Duodenal mucosa (tissue), 2 donors: ENCODE results near the gene METTL21A.

ENCODE experiments used
- H3K27ac ChIP-seq: one replicate; pipeline ENCODE4 v1.7.0; 2013; ENCODE audit warnings: low read depth, low read length
- H3K27me3 ChIP-seq, 2 donors: one replicate each; pipeline ENCODE4 v1.7.0; 2013; ENCODE audit warnings: low read length in 2 of 2, control low read depth in 1 of 2; ENCODE audit not compliant: insufficient read depth in 2 of 2, control insufficient read depth in 1 of 2
- H3K36me3 ChIP-seq, 2 donors: one replicate each; pipeline ENCODE4 v1.7.0; 2013; ENCODE audit warnings: low read length in 2 of 2, control low read depth in 1 of 2; ENCODE audit not compliant: insufficient read depth in 2 of 2, control insufficient read depth in 1 of 2
- H3K4me1 ChIP-seq, 2 donors: one replicate each; pipeline ENCODE4 v1.7.0; 2013; ENCODE audit warnings: low read length in 2 of 2, control low read depth in 1 of 2; ENCODE audit not compliant: insufficient read depth in 2 of 2, control insufficient read depth in 1 of 2
- H3K4me3 ChIP-seq, 2 donors: one replicate each; pipeline ENCODE4 v1.7.0; 2013; ENCODE audit warnings: low read length in 2 of 2, low read depth in 1 of 2
- H3K9ac ChIP-seq, 2 donors: one replicate each; pipeline ENCODE4 v1.7.0; 2013; ENCODE audit warnings: low read length in 2 of 2, low read depth in 1 of 2
- H3K9me3 ChIP-seq, 2 donors: one replicate each; pipeline ENCODE4 v1.7.0; 2013; ENCODE audit warnings: low read length in 2 of 2, control low read depth in 1 of 2; ENCODE audit not compliant: control insufficient read depth in 1 of 2

The METTL21A gene

GRCh38 chr2:207625014-207625907 is at the start of gene METTL21A:
Gene METTL21A, minus strand, starts transcription at chr2:207625394. Its CDS starts 1,019 bp downstream, at chr2:207624375.
- Histone ChIP-seq H3K9ac (peak within 1 kb of the TSS; percentile 85 to 99), H3K36me3 (peaks cover 0 to 15% of the 10 kb centered on the region in 2 donors), H3K27me3 (no peaks in the 10 kb centered on the region), H3K9me3 (no peaks in the 10 kb centered on the region), H3K27ac (peak within 1 kb of the TSS; percentile 93), H3K4me1 (peaks cover 11 to 18% of the 10 kb centered on the region in 2 donors), H3K4me3 (peak within 1 kb of the TSS; percentile 95 to 97)

GRCh38 chr2:207674826-207675225 is 49.6 kb upstream of the METTL21A start:
- H3K9me3 ChIP-seq: no peaks in the 10 kb centered on the region

GRCh38 chr2:207674266-207674774 is 49.1 kb upstream of the METTL21A start:
- no peaks in the 10 kb centered on the region for H3K9me3 ChIP-seq
- H3K4me1 ChIP-seq: no peaks in the 10 kb centered on the region
- H3K36me3 ChIP-seq: no peaks in the 10 kb centered on the region
- H3K9ac ChIP-seq: no peak overlapping the region
- H3K27ac ChIP-seq: no peak overlapping the region
- no peak overlapping the region for H3K4me3 ChIP-seq
- no peaks in the 10 kb centered on the region for H3K27me3 ChIP-seq

More at GRCh38 chr2:207674826-207675225, 49.6 kb upstream of the METTL21A start:
- Histone ChIP-seq H3K27me3 (no peaks in the 10 kb centered on the region), H3K36me3 (no peaks in the 10 kb centered on the region), H3K4me1 (no peaks in the 10 kb centered on the region), H3K4me3 (no peak overlapping the region), H3K9ac (no peak overlapping the region), H3K27ac (no peak overlapping the region)

GRCh38 chr2:207673431-207673830 is 48.2 kb upstream of the METTL21A start:
- H3K36me3 ChIP-seq: no peaks in the 10 kb centered on the region
- no peak overlapping the region for H3K27ac ChIP-seq
- H3K9me3 ChIP-seq: no peaks in the 10 kb centered on the region
- no peak overlapping the region for H3K9ac ChIP-seq
- no peak overlapping the region for H3K4me3 ChIP-seq
- H3K27me3 ChIP-seq: no peaks in the 10 kb centered on the region
- no peaks in the 10 kb centered on the region for H3K4me1 ChIP-seq

- Histone ChIP-seq H3K27ac (no peak overlapping the region), H3K9ac (no peak overlapping the region), H3K4me1 (no peaks in the 10 kb centered on the region), H3K36me3 (no peaks in the 10 kb centered on the region), H3K27me3 (no peaks in the 10 kb centered on the region), H3K4me3 (no peak overlapping the region), H3K9me3 (no peaks in the 10 kb centered on the region)
Observed at GRCh38 chr2:207670887-207671286, 45.7 kb upstream of the METTL21A start.

- Histone ChIP-seq H3K27me3 (no peaks in the 10 kb centered on the region), H3K9ac (no peak overlapping the region), H3K4me3 (no peak overlapping the region), H3K9me3 (no peaks in the 10 kb centered on the region), H3K4me1 (no peaks in the 10 kb centered on the region), H3K27ac (no peak overlapping the region), H3K36me3 (no peaks in the 10 kb centered on the region)
Observed at GRCh38 chr2:207663870-207664545, 38.8 kb upstream of the METTL21A start.

GRCh38 chr2:207662203-207662602 is 37.0 kb upstream of the METTL21A start:
- Histone ChIP-seq H3K27ac (no peak overlapping the region), H3K9ac (no peak overlapping the region), H3K9me3 (no peaks in the 10 kb centered on the region), H3K36me3 (no peaks in the 10 kb centered on the region), H3K4me1 (no peaks in the 10 kb centered on the region), H3K4me3 (no peak overlapping the region), H3K27me3 (no peaks in the 10 kb centered on the region)

- Histone ChIP-seq H3K4me1 (no peaks in the 10 kb centered on the region), H3K9me3 (no peaks in the 10 kb centered on the region), H3K27me3 (no peaks in the 10 kb centered on the region), H3K27ac (no peak overlapping the region), H3K9ac (no peak overlapping the region), H3K4me3 (no peak overlapping the region), H3K36me3 (no peaks in the 10 kb centered on the region)
Observed at GRCh38 chr2:207660994-207661393, 35.8 kb upstream of the METTL21A start.

- Histone ChIP-seq H3K4me1 (no peaks in the 10 kb centered on the region), H3K9me3 (no peaks in the 10 kb centered on the region), H3K27ac (no peak overlapping the region), H3K4me3 (no peak overlapping the region), H3K27me3 (no peaks in the 10 kb centered on the region), H3K9ac (no peak overlapping the region), H3K36me3 (no peaks in the 10 kb centered on the region)
Observed at GRCh38 chr2:207658156-207658555, 33.0 kb upstream of the METTL21A start.

- Histone ChIP-seq H3K9me3 (no peaks in the 10 kb centered on the region), H3K4me1 (no peaks in the 10 kb centered on the region), H3K36me3 (no peaks in the 10 kb centered on the region), H3K9ac (no peak overlapping the region), H3K27me3 (no peaks in the 10 kb centered on the region), H3K27ac (no peak overlapping the region), H3K4me3 (no peak overlapping the region)
Observed at GRCh38 chr2:207655000-207655399, 29.8 kb upstream of the METTL21A start.
